GM21526 (cell line): ENCODE data around the gene CGB3.
A peak's percentile ranks its signal among the peaks of the same experiment; 100 is the strongest.

ENCODE experiments used
- ATAC-seq: cut with Tn5 transposase; IDR thresholded peaks from one replicate; pipeline ENCODE4 v1.9.1; 2021; ENCODE audit warnings: moderate library complexity; ENCODE audit not compliant: unreplicated experiment, low FRiP score

Gene CGB3

DNA sequence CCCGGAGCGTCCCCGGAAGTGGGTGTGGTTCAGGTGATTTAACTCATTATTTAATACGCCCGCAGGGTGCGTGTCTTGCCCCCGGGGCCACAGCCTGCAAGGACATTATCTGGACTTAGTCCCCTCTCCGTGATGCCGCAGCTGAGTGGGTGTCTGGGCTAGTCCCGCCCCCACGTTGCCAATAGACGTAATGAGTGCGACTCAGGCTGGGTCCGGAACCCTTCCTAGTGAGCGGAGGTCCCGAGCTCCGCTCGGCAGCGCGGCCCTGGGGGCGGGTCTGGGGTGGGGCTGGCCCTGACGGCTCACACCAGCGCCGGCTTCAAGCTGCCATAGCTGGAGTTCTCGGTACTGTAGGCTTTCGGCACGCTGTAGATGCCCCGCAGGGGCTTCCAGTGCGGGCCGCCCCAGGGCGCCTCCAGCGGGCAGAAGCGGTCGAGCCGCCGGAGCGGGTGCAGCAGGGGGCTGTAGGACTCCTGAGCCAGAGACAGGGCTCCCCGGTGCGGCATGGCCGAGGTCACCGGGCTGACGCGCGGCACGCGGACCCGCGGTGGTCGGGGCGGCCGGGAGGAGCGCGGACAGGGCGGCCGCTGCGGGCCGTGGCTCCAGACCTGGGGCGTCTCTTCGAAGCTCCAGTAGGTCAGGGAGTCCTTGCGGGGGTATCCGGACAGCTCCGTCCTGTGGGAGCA is 6.3 kb downstream of the CGB3 start:
- ATAC-seq: no peak

DNA sequence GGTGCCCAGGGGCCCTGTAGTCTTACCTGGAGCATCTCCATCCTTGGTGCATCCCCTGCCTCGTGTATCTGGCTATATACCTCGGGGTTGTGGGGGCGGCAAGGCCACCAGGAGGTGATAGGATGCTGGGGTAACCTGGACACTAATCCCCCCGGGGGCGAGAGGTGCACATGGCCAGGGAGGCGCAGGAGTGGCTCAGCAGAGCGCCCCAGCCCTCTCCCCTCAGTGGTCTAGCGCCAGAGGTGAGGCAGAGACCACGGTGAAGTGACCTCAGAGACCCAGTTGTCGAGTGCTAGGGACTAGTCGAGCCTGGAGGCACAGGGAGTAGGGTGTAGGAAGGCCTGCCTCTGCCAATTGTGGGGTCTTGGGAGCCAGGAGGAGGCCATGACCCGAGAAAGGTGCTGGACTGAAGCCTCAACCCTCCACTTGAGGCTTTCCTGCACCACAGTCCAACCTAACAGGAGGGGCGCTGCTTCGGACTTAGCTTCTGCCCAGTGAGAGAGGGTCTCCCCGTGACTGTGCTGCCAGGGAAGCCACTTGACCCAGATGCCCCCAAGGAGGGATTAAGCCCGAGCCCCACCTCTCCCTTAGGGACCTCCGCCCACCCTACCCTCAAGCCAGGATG is 7.0 kb downstream of the CGB3 start, which contains the start of gene LHB:
LHB (minus strand) TSS at position 51 of the 625 bp plus-strand sequence; CDS start at position 41, 10 bp downstream.
- ATAC-seq: no peak

DNA sequence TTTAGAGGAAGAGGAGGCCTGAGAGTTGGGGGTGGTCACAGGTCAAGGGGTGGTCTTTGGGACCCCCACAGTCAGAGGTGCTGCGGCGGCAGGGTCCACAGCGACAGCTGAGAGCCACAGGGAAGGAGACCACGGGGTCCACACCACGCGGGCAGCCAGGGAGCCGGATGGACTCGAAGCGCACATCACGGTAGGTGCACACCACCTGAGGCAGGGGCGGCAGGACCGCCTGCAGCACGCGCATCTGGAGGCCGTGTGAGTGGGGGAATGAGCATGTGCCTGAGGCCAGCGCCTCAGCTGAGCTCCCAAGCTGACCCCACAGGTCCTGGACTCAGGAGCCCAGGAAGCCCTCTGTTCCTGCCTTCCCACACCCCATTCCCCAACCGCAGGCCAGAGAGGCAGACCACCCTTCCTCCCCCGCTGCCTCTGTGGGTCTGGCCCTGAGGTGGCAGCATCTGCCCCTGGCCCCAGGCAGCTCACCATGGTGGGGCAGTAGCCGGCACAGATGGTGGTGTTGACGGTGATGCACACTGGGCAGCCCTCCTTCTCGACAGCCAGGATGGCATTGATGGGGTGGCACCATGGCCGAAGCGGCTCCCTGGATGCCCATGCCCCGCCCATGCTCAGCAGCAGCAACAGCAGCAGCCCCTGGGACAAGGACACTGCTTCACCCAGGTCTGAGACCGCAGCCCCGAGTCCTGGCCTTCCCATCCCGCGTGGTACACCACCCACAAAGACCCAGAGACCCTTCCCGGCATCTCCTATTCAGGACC is 7.9 kb downstream of the CGB3 start:
- ATAC-seq: no peak

GRCh38 chr19:49014870-49015255 is 9.3 kb downstream of the CGB3 start:
- no peak for ATAC-seq

DNA sequence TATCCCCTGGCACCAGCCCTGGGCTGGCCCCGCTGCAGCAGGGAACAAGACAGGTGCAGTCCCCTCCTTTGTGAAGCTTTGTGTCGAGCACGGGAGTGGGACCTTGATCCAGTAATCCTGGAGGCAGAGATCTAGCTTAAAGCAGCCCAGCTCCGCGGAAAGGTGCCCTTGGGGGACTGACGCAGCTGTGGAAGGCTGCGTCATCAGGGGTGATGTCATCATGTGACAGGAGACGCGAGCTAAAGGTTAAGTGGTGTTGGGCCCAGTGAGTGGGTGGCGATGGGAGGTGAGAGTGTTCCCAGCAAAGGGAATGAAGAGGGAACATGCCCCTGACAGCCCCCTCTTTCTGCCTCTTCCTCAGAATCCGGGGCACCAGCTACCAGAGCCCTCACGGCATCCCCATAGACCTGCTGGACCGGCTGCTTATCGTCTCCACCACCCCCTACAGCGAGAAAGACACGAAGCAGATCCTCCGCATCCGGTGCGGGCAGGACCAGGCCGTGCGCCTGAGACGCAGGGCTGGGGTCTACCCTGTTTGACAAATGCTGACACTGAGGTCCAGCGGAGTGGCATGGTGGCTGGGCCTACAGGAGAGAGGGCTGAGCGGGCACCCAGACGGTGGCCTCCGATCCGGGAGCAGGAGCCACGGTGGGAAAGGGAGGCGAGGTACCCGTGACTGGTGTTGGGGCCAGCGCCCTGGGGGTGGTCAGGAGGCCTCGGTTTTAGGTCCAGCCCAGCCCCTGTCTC is 9.8 kb downstream of the CGB3 start:
- no peak for ATAC-seq

DNA sequence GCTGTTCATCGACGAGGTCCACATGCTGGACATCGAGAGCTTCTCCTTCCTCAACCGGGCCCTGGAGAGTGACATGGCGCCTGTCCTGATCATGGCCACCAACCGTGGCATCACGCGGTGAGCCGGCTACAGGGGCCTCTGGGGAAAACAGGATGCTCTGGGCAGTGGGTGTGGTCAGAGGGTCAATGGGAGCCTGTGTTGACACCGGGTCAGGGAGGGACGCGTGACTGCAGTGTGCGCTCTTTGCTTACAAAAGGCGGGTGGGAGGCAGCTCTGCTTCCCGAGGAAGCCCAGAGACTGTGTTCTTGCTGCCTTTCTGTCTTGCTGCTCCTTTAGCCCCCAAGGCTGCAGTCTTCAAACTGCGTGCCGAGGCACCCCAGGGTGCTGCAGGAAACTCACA is 12.9 kb downstream of the CGB3 start:
- ATAC-seq: no peak

GRCh38 chr19:49010453-49010852 is 13.7 kb downstream of the CGB3 start:
- ATAC-seq: no peak

DNA sequence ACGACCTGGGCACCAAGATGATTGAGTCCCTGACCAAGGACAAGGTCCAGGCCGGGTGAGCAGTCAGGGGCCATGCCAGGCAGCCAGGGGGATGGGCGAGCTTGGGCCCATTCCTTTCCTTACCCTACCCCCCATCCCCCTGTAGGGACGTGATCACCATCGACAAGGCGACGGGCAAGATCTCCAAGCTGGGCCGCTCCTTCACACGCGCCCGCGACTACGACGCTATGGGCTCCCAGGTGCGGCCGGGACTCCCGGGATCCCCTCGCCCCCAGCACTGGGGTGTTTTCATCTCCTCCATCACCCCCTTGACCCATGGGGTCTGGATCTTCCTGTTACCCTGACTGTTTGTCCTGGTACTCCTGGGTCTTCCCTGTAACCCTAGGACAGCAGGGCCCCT is 14.3 kb downstream of the CGB3 start:
- ATAC-seq: no peak

GRCh38 chr19:49006905-49007304 is 17.2 kb downstream of the CGB3 start:
- no peak for ATAC-seq

GRCh38 chr19:49004964-49005614 is 19.0 kb downstream of the CGB3 start:
- no peak for ATAC-seq

GRCh38 chr19:49004133-49004532 is 20.0 kb downstream of the CGB3 start:
- ATAC-seq: no peak

- ATAC-seq: no peak
These were observed 24.4 kb downstream of the CGB3 start for GRCh38 chr19:48999481-49000325.

GRCh38 chr19:48997972-48998371 is 26.2 kb downstream of the CGB3 start:
- ATAC-seq: no peak

DNA sequence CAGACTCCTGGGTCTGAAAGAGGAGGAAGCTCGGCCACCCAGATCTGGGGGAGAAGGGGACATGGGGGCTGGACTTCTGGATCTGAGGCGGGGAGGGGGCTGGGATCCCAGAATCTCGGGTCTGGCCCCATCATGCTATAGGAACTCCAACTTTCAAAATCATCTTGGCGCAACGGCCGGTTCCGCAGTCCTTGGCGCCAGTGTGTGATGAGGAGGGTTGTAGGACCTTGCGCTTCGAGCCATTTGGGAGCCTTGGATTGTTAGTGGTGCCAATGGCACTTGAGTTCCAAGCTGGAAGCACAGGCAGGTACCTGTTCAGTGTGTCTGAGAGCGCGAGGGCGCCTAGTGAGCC is 30.1 kb downstream of the CGB3 start:
- no peak for ATAC-seq

DNA sequence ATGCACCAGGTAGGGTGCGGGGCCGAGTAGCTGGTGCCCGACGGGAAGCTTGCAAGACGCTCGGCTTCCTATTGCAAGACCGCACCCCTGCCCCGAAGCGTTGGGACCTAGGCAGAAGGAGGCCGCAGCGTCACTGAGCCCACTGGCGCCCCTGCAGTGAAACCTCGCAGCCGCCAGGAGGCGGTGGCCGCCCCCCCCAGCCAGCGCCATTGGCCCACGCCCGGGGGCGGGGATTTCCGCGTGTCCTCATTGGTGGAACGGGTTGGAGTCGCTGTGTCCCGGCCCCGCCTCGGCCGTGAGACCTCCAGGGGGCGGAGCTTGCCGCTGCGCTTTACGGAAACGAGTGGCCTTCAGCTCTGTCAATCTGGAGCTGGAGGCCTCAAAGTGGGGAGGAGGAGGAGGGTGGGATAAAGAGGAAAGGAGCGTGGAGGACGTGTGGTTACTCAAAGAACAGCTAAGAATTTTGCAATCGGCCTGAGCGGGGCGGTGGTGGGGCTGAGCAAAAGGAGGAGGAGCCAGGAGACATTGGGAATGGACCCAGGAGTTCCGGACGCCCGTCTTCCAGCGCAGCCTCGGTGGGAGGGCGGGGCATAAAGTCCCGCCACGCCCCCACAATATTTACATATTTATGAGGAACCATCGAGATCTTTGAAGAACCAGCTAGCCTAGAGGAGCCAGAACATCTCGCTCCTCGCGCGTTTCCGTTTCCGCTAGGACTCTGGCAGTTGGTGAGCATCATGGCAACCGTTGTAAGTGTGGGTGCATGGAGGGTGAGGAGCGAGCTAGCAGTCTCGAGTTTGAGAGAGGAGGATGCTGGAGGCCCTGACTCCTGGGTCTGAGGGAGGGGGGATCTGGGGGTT is 30.7 kb downstream of the CGB3 start, which contains the start of the genes GYS1 and RUVBL2:
GYS1 (minus strand) TSS at position 135 of the 860 bp plus-strand sequence. CDS start 197 bp downstream, outside the sequence.
RUVBL2 (plus strand) TSS at position 713 of the 860 bp plus-strand sequence; CDS start at position 738, 25 bp downstream.
- peak; percentile 81 for ATAC-seq

DNA sequence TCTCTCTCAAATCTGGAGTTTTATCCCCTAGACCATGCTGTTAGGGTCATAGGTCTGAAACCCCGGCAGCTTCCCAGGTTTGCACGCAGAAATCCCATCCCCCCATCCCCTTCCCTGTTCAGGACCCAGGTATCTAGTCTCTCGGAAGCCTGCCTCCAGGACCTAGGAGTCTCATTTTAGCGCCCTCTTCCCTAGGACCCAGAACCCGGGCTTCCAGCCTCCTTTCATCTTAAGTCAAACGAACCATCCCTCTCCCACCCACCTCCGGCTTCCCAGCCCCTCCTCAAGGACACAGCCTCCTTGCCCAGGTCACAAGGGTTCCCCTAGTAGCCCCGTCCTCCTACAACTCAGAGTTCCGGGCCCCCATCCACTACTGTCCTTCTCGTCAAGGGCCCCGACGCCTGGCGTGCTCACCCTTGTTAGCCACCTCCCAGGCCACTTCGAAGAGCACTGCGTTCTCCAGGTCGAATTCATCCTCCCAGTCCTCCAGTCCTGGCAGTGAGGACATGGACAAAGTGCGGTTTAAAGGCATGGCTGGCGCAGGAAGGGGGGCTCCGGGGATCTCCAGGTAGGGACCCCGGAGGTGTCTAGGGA is 31.5 kb downstream of the CGB3 start:
- peak; percentile 2 for ATAC-seq

- no peak for ATAC-seq
These were observed 32.1 kb downstream of the CGB3 start for GRCh38 chr19:48991873-48992580.
